ENCODE results near the gene LIX1. TPM values are rescaled to one million over a fixed set of nuclear protein-coding genes. Genes with fewer than 3 reads are reported as not detected.

The LIX1 gene
- total and polyA plus RNA-seq, 2 of the 13 experiments (the other 11 are each of a cell fraction or from before 2014, with no cell fraction given) = not detected

DNA sequence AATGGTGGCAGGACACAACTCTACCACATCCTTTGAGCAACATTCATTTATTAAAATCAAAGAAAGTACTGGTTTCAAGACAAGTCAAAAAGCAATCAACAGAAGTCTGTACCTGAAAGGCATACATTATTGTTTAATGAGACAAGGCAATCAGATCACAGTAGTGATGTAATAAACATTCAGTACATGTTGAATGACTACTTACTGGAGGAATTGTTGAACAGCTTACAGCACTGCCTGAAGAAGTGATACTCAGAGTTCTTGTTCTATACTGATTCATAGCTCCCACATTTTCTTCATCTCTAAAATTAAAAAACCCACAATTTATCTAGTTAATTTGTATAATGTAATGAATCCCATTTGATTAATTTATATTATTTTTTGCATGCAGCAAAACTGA is 22.4 kb upstream of the LIX1 start:
- no peaks in the 10 kb centered on the region for H4K20me1 ChIP-seq (ENCODE audit: insufficient read depth, low read length)
- no peaks in the 10 kb centered on the region for H3K27me3 ChIP-seq (ENCODE audit: control insufficient read depth in 1 of 2, insufficient read depth in 2 of 2, low read length in 2 of 2)
- no peak overlapping the region for H2AFZ ChIP-seq (ENCODE audit: low read length)
- no peak overlapping the region for H3K4me2 ChIP-seq (ENCODE audit: low read depth, low read length)
- H3K9ac ChIP-seq (ENCODE audit: insufficient read depth, low read depth, low read length) = no peak overlapping the region
- peaks cover 4 to 36% of the 10 kb centered on the region in 2 experiments for H3K36me3 ChIP-seq (replicated peaks in 1 of 2; ENCODE audit: control insufficient read depth in 1 of 2, insufficient read depth in 2 of 2, low read length in 2 of 2)
- intact Hi-C loops (cut with micrococcal nuclease; ENCODE audit: unreplicated experiment) = loop anchor here (5.0 kb wide), 1 partner anchor 1182 kb away; no protein-coding TSS in a partner anchor
- DNase-seq (ENCODE audit: low spot score) (no peak), FAIRE-seq (no peak), ATAC-seq (no peak)
- H3K4me3 ChIP-seq (replicated peaks in 1 of 3; ENCODE audit: insufficient read depth in 1 of 3, low read depth in 2 of 3, low read length in 3 of 3) = no peak overlapping the region
- no peaks in the 10 kb centered on the region for H3K79me2 ChIP-seq (ENCODE audit: insufficient read depth, low read length)
- H3K27ac ChIP-seq (ENCODE audit: extremely low read length, insufficient read depth, low read length) = no peak overlapping the region
- in situ Hi-C loops (cut with HindIII; ENCODE audit: extremely low pct_ligation_motif_present, low pct_unique_long_range_greater_than_20kb) = loop anchor here (5.0 to 25.0 kb wide), 3 partner anchors 290 to 553 kb away; partner anchors contain the start of gene ERAP2
- no TSS peak for BruUV-seq (replicated peaks)
- ChIA-PET POLR2A (interaction anchor here (0.6 kb wide), 1 partner anchor 412 kb away, joined by 3 read pairs; no protein-coding TSS in a partner anchor), CTCF (ENCODE audit: low intra/inter-chr PET ratio, low total read pairs) (no interaction called here)
- no peaks in the 10 kb centered on the region for H3K9me3 ChIP-seq (ENCODE audit: low read length)
- H3K4me1 ChIP-seq (ENCODE audit: insufficient read depth, low read length) = peaks cover 7% of the 10 kb centered on the region; the same call in 1 of the 2 replicates
- no peak for TF ChIP-seq ZNF547 (CRISPR knock-in tag; IDR thresholded peaks at IDR 0.05)
- TF ChIP-seq, protein P1, sequence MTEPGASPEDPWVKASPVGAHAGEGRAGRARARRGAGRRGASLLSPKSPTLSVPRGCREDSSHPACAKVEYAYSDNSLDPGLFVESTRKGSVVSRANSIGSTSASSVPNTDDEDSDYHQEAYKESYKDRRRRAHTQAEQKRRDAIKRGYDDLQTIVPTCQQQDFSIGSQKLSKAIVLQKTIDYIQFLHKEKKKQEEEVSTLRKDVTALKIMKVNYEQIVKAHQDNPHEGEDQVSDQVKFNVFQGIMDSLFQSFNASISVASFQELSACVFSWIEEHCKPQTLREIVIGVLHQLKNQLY (CRISPR knock-in tag; IDR thresholded peaks at IDR 0.05) = no peak
- TF ChIP-seq GABPA (IDR thresholded peaks at IDR 0.05; ENCODE audit: low read depth, low read length) = no peak
- TF ChIP-seq GABPA (CRISPR knock-in tag; IDR thresholded peaks at IDR 0.05; ENCODE audit: low read depth) = no peak
- TF ChIP-seq, protein P2, sequence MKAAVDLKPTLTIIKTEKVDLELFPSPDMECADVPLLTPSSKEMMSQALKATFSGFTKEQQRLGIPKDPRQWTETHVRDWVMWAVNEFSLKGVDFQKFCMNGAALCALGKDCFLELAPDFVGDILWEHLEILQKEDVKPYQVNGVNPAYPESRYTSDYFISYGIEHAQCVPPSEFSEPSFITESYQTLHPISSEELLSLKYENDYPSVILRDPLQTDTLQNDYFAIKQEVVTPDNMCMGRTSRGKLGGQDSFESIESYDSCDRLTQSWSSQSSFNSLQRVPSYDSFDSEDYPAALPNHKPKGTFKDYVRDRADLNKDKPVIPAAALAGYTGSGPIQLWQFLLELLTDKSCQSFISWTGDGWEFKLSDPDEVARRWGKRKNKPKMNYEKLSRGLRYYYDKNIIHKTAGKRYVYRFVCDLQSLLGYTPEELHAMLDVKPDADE (CRISPR knock-in tag; IDR thresholded peaks at IDR 0.05) = no peak
- no peak for TF ChIP-seq NFKB2 (CRISPR knock-in tag; IDR thresholded peaks at IDR 0.05; ENCODE audit: borderline replicate concordance)
- no peak for TF ChIP-seq RNF219 (CRISPR knock-in tag; IDR thresholded peaks at IDR 0.05)
- TF ChIP-seq, protein P3, sequence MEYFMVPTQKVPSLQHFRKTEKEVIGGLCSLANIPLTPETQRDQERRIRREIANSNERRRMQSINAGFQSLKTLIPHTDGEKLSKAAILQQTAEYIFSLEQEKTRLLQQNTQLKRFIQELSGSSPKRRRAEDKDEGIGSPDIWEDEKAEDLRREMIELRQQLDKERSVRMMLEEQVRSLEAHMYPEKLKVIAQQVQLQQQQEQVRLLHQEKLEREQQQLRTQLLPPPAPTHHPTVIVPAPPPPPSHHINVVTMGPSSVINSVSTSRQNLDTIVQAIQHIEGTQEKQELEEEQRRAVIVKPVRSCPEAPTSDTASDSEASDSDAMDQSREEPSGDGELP (IDR thresholded peaks at IDR 0.05; ENCODE audit: borderline replicate concordance, low read depth) = no peak
- no peak for TF ChIP-seq AKNA (CRISPR knock-in tag; IDR thresholded peaks at IDR 0.05; ENCODE audit: borderline replicate concordance)
- no peak for TF ChIP-seq ZMAT5 (CRISPR knock-in tag; IDR thresholded peaks at IDR 0.05; ENCODE audit: borderline replicate concordance, low read depth)
- no peak for TF ChIP-seq MBD4 (IDR thresholded peaks at IDR 0.05; ENCODE audit: borderline replicate concordance, low read length)
- no peak for TF ChIP-seq DPF2 (CRISPR knock-in tag; IDR thresholded peaks at IDR 0.05; ENCODE audit: borderline replicate concordance, low read depth)
- TF ChIP-seq ZSCAN31 (CRISPR knock-in tag; IDR thresholded peaks at IDR 0.05; ENCODE audit: low read depth) = no peak
